OCI-LY1 (cell line): ENCODE data around the gene NUAK1.

Source experiments
- H2AFZ ChIP-seq: fragments of 200-600 bp; sonication (generic), shearing (Covaris generic); 2 replicates; pipeline ENCODE4 v1.6.0; 2014; ENCODE audit warnings: antibody characterized with exemption, mild to moderate bottlenecking, low read length
- H3F3A ChIP-seq: fragments of 200-600 bp; sonication (generic), shearing (Covaris generic); 2 replicates; pipeline ENCODE4 v1.6.0; 2014; ENCODE audit warnings: mild to moderate bottlenecking, antibody characterized with exemption, low read length, moderate library complexity; ENCODE audit not compliant: insufficient read depth
- H3K27ac ChIP-seq: fragments of 200-600 bp; sonication (generic); 2 replicates; pipeline ENCODE4 v1.5.1; 2014; ENCODE audit warnings: low read length, mixed run types, mild to moderate bottlenecking, low read depth; ENCODE audit not compliant: poor library complexity, severe bottlenecking
- H3K27me3 ChIP-seq: fragments of 200-600 bp; sonication (generic); 2 replicates; pipeline ENCODE4 v1.6.0; 2014; ENCODE audit warnings: antibody characterized with exemption, mild to moderate bottlenecking, low read length, moderate library complexity; ENCODE audit not compliant: insufficient read depth
- H3K36me3 ChIP-seq: fragments of 200-600 bp; sonication (generic); 2 replicates; pipeline ENCODE4 v1.6.1; 2014; ENCODE audit warnings: mild to moderate bottlenecking, antibody characterized with exemption, low read length, moderate library complexity, mixed read lengths; ENCODE audit not compliant: insufficient read depth
- H3K4me1 ChIP-seq: fragments of 200-600 bp; sonication (generic); 2 replicates; pipeline ENCODE4 v1.5.1; 2014; ENCODE audit warnings: mild to moderate bottlenecking, low read length, moderate library complexity; ENCODE audit not compliant: insufficient read depth, severe bottlenecking
- H3K4me2 ChIP-seq: fragments of 200-600 bp; sonication (generic), shearing (Covaris generic); 2 replicates; pipeline ENCODE4 v1.6.1; 2014; ENCODE audit warnings: low read length
- H3K4me3 ChIP-seq: fragments of 200-600 bp; sonication (generic); 2 replicates; pipeline ENCODE4 v1.5.1; 2014; ENCODE audit warnings: low read length, low read depth, mild to moderate bottlenecking, mixed read lengths; ENCODE audit not compliant: poor library complexity, severe bottlenecking
- H3K79me2 ChIP-seq: fragments of 200-600 bp; shearing (Covaris generic); 2 replicates; pipeline ENCODE4 v1.6.1; 2016; ENCODE audit warnings: mixed run types, low read length, mixed read lengths; ENCODE audit not compliant: insufficient read depth
- H3K9ac ChIP-seq: fragments of 200-600 bp; sonication (generic), shearing (Covaris generic); 2 replicates; pipeline ENCODE4 v1.6.1; 2014; ENCODE audit warnings: mild to moderate bottlenecking, low read length, mixed read lengths
- H3K9me2 ChIP-seq: fragments of 200-600 bp; sonication (generic), shearing (Covaris generic); 2 replicates; pipeline ENCODE4 v1.6.1; 2014; ENCODE audit warnings: low read depth, mild to moderate bottlenecking, low read length, mixed read lengths
- H3K9me3 ChIP-seq: fragments of 200-600 bp; shearing (Covaris generic); 2 replicates; pipeline ENCODE4 v1.6.1; 2014; ENCODE audit warnings: low read length, mixed read lengths
- H4K20me1 ChIP-seq: fragments of 200-600 bp; sonication (generic), shearing (Covaris generic); 2 replicates; pipeline ENCODE4 v1.6.0; 2016; ENCODE audit warnings: mild to moderate bottlenecking, low read length; ENCODE audit not compliant: insufficient read depth
- EZH2 ChIP-seq: fragments of 200-600 bp; sonication (generic), shearing (Covaris generic); IDR thresholded peaks from 2 replicates; pipeline ENCODE4 v1.8.0; 2017; ENCODE audit warnings: borderline replicate concordance, mixed run types, mild to moderate bottlenecking, antibody characterized with exemption, low read length, moderate library complexity, mixed read lengths
- TF ChIP-seq, protein P1 (sequence below): fragments of 200-600 bp; sonication (generic), shearing (Covaris generic); IDR thresholded peaks from 2 replicates; pipeline ENCODE4 v1.5.1; 2017; ENCODE audit warnings: mild to moderate bottlenecking, antibody characterized with exemption, low read length, moderate library complexity, mixed read lengths

The NUAK1 gene

DNA sequence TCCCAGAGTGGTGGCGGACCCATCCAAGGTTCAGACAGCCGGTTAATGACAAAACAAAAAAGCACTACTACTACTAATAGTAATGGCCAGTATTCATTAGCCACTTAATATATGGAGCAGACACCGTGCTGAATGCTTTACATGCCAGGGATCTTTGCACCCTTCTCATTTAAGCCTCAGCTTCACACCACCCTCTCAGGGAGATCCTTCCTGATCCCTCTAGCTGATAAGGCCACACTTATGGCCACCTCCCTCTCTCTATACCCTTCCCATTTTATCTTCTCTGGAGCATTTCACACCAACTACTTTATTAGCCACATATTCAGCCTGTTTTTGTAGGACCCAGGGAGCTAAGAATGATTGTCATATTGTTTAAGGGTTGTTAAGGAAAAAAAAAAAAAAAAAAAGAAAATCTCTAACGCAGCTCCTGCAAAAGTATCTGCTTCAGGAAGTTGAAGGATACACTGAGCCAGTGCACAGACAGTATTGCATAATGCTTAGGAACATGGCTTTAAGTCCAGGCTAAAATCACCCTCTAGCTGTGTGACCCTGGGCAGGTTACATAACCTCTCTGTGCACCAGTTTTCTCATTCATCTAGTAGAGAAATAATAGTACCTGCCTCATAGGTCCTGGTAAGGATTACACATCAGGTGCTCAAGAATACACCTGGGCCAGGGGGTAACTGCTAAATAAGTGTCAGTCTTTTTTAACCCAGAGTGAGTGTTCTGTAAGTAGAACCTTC lies 29.4 kb downstream of the NUAK1 start:
- no peaks in the 10 kb centered on the region for H3K9me2 ChIP-seq
- H3K4me2 ChIP-seq, result no peak overlapping the region
- TF ChIP-seq, protein P1, sequence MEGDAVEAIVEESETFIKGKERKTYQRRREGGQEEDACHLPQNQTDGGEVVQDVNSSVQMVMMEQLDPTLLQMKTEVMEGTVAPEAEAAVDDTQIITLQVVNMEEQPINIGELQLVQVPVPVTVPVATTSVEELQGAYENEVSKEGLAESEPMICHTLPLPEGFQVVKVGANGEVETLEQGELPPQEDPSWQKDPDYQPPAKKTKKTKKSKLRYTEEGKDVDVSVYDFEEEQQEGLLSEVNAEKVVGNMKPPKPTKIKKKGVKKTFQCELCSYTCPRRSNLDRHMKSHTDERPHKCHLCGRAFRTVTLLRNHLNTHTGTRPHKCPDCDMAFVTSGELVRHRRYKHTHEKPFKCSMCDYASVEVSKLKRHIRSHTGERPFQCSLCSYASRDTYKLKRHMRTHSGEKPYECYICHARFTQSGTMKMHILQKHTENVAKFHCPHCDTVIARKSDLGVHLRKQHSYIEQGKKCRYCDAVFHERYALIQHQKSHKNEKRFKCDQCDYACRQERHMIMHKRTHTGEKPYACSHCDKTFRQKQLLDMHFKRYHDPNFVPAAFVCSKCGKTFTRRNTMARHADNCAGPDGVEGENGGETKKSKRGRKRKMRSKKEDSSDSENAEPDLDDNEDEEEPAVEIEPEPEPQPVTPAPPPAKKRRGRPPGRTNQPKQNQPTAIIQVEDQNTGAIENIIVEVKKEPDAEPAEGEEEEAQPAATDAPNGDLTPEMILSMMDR, result no peak
- TF ChIP-seq EZH2, result no peak
- H3K36me3 ChIP-seq, result no peaks in the 10 kb centered on the region
- H3K9me3 ChIP-seq, result no peaks in the 10 kb centered on the region
- H3K27ac ChIP-seq, result no peak overlapping the region
- no peak overlapping the region for H3K9ac ChIP-seq
- H3K79me2 ChIP-seq, result no peaks in the 10 kb centered on the region
- no peaks in the 10 kb centered on the region for H3K27me3 ChIP-seq
- H2AFZ ChIP-seq, result no peak overlapping the region
- no peaks in the 10 kb centered on the region for H4K20me1 ChIP-seq
- H3K4me3 ChIP-seq, result no peak overlapping the region
- no peaks in the 10 kb centered on the region for H3F3A ChIP-seq
- H3K4me1 ChIP-seq, result no peaks in the 10 kb centered on the region

DNA sequence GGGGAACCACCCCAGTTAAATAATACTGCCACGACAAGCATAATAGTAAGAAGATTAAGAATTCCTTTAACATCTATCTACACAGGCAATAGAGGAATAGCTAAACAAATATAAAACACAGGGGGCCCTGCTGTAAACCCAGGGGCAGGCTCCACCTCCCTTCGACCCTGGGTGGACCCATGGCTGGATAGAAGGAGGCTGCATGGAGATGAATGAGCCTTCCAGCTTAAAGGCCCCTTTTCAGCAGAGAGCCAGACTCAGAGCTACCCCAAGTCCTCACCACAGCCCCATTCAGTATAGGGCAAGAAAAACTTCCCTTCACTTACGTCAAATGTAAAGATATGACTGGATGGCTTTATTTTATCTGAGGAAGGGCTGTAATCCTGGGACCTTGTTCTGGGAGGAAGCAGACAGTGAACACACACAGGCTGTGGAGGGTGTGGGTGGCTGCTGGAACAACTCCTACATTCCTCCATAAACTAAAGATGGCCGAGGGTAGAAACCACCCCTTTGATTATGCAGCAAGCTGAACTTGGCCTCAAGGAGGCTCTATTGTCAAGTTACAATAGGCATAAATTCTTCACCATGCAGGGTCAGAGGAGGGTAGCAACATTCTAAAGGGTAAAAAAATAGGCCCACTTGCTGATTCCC lies 30.4 kb downstream of the NUAK1 start:
- Histone ChIP-seq H3K4me2 (no peak overlapping the region), H4K20me1 (no peaks in the 10 kb centered on the region), H3K4me1 (no peaks in the 10 kb centered on the region), H3K27me3 (no peaks in the 10 kb centered on the region), H3K4me3 (no peak overlapping the region), H3K36me3 (no peaks in the 10 kb centered on the region), H3K9ac (no peak overlapping the region), H2AFZ (no peak overlapping the region), H3K9me2 (no peaks in the 10 kb centered on the region), H3K79me2 (no peaks in the 10 kb centered on the region), H3F3A (no peaks in the 10 kb centered on the region), H3K9me3 (no peaks in the 10 kb centered on the region), H3K27ac (no peak overlapping the region)
- TF ChIP-seq EZH2, result no peak
- TF ChIP-seq, protein P1, result no peak

DNA sequence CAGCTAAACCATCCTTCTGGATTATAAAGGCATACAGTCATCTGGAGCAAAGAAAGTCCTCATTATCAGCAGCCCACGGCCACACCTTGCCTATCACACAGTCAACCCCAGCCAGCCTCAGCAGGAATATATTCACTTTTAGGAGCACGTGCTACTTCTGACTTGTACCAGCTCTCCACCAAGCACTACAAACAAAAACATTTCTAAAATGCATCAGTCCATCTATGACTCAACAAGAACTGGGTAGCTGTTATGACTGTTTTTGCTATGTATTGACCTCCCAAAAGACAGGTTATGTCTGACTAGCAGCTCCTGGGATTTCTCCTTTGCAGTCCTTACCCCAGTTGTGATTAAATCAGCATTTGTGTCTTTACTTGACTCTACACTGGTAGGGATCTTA lies 31.2 kb downstream of the NUAK1 start:
- no peaks in the 10 kb centered on the region for H3K27me3 ChIP-seq
- no peak overlapping the region for H3K4me3 ChIP-seq
- no peaks in the 10 kb centered on the region for H3K79me2 ChIP-seq
- H3K9me2 ChIP-seq, result no peaks in the 10 kb centered on the region
- H3K4me1 ChIP-seq, result no peaks in the 10 kb centered on the region
- H3K36me3 ChIP-seq, result no peaks in the 10 kb centered on the region
- H4K20me1 ChIP-seq, result no peaks in the 10 kb centered on the region
- no peak overlapping the region for H3K9ac ChIP-seq
- no peaks in the 10 kb centered on the region for H3K9me3 ChIP-seq
- no peak overlapping the region for H3K4me2 ChIP-seq
- no peaks in the 10 kb centered on the region for H3F3A ChIP-seq
- TF ChIP-seq, protein P1, result no peak
- no peak for TF ChIP-seq EZH2
- H3K27ac ChIP-seq, result no peak overlapping the region
- no peak overlapping the region for H2AFZ ChIP-seq
